Neural cell (in vitro differentiated cells): ENCODE results near the gene TSPAN11.

ENCODE experiments used
- POLR2AphosphoS5 ChIP-seq: IDR thresholded peaks from 2 replicates; pipeline ENCODE4 v1.6.1; 2012
- TAF1 ChIP-seq: IDR thresholded peaks from 2 replicates; pipeline ENCODE4 v1.6.1; 2012; ENCODE audit warnings: low read depth
- TF ChIP-seq, protein P1 (sequence below): fragments of 450-650 bp; IDR thresholded peaks from 2 replicates; pipeline ENCODE4 v1.5.1; 2014; ENCODE audit warnings: antibody characterized with exemption, mild to moderate bottlenecking, moderate library complexity; ENCODE audit not compliant: poor library complexity, severe bottlenecking

DNA sequence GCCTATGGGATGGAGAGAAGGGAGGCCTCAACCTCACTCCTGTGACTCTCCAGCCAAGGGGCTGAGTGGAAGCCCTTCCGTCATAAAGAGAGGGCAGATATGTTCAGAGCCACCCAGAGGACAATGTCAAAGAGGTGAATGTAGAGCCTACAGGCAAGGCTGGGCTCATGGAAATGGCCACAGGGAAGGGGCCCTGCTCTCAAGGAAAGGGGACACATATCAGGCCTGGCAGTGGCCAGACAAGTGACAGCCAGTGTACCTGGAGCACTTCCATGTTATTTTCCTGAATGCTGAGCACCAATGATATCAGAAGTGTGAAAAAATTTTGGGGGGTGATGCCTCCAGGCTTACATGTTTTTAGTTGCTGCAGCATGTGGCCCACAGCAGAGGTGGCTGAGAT, 110.5 kb downstream of the TSPAN11 start:
- TF ChIP-seq, protein P1, sequence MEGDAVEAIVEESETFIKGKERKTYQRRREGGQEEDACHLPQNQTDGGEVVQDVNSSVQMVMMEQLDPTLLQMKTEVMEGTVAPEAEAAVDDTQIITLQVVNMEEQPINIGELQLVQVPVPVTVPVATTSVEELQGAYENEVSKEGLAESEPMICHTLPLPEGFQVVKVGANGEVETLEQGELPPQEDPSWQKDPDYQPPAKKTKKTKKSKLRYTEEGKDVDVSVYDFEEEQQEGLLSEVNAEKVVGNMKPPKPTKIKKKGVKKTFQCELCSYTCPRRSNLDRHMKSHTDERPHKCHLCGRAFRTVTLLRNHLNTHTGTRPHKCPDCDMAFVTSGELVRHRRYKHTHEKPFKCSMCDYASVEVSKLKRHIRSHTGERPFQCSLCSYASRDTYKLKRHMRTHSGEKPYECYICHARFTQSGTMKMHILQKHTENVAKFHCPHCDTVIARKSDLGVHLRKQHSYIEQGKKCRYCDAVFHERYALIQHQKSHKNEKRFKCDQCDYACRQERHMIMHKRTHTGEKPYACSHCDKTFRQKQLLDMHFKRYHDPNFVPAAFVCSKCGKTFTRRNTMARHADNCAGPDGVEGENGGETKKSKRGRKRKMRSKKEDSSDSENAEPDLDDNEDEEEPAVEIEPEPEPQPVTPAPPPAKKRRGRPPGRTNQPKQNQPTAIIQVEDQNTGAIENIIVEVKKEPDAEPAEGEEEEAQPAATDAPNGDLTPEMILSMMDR: no peak
- no peak for TF ChIP-seq TAF1
- no peak for TF ChIP-seq POLR2AphosphoS5
